Measurements from ENCODE around the gene KLK4.

KLK4 gene

GRCh38 chr19:50869479-50869878, 41.7 kb downstream of the KLK4 start:
- Histone ChIP-seq H3K27me3 (ENCODE audit: low read depth, low read length) (peaks cover 90% of the 10 kb centered on the region), H3K27ac (ENCODE audit: low read length) (no peak overlapping the region), H3K36me3 (replicated peaks; ENCODE audit: low read depth, low read length) (no peaks in the 10 kb centered on the region), H3K4me3 (ENCODE audit: low read length) (no peak overlapping the region), H4K20me1 (ENCODE audit: insufficient read depth, low read length) (no peaks in the 10 kb centered on the region), H3K9ac (ENCODE audit: low read length) (no peak overlapping the region), H3K9me3 (ENCODE audit: insufficient read depth, low read length) (no peaks in the 10 kb centered on the region), H3K4me1 (ENCODE audit: low read length) (no peaks in the 10 kb centered on the region), H3K79me2 (ENCODE audit: low read length) (no peaks in the 10 kb centered on the region), H2AFZ (ENCODE audit: low read depth, low read length) (no peak overlapping the region), H3K4me2 (ENCODE audit: low read length) (no peak overlapping the region)
- no peak for TF ChIP-seq EZH2phosphoT487 (IDR thresholded peaks at IDR 0.05; ENCODE audit: low read depth)

- Histone ChIP-seq H3K27ac (ENCODE audit: low read length) (no peak overlapping the region), H3K4me2 (ENCODE audit: low read length) (no peak overlapping the region), H3K4me3 (ENCODE audit: low read length) (no peak overlapping the region), H2AFZ (ENCODE audit: low read depth, low read length) (no peak overlapping the region), H3K27me3 (ENCODE audit: low read depth, low read length) (peaks cover 46% of the 10 kb centered on the region), H3K9ac (ENCODE audit: low read length) (no peak overlapping the region), H4K20me1 (ENCODE audit: insufficient read depth, low read length) (no peaks in the 10 kb centered on the region), H3K36me3 (replicated peaks; ENCODE audit: low read depth, low read length) (no peaks in the 10 kb centered on the region), H3K4me1 (ENCODE audit: low read length) (peaks cover 3% of the 10 kb centered on the region; the same call in 1 of the 2 replicates), H3K9me3 (ENCODE audit: insufficient read depth, low read length) (no peaks in the 10 kb centered on the region; the same call in 1 of the 2 replicates), H3K79me2 (ENCODE audit: low read length) (no peaks in the 10 kb centered on the region)
- TF ChIP-seq EZH2phosphoT487 (IDR thresholded peaks at IDR 0.05; ENCODE audit: low read depth) (no peak), CTCF (IDR thresholded peaks at IDR 0.05; ENCODE audit: low read depth, low read length) (no peak)
Measured at GRCh38 chr19:50861496-50862286, 49.5 kb downstream of the KLK4 start.

GRCh38 chr19:50861010-50861409, 50.2 kb downstream of the KLK4 start:
- Histone ChIP-seq H3K4me2 (ENCODE audit: low read length) (no peak overlapping the region), H4K20me1 (ENCODE audit: insufficient read depth, low read length) (no peaks in the 10 kb centered on the region), H3K27ac (ENCODE audit: low read length) (no peak overlapping the region), H3K79me2 (ENCODE audit: low read length) (no peaks in the 10 kb centered on the region), H3K9ac (ENCODE audit: low read length) (no peak overlapping the region), H3K4me1 (ENCODE audit: low read length) (peaks cover 3% of the 10 kb centered on the region; the same call in 1 of the 2 replicates), H3K4me3 (ENCODE audit: low read length) (no peak overlapping the region), H2AFZ (ENCODE audit: low read depth, low read length) (no peak overlapping the region), H3K27me3 (ENCODE audit: low read depth, low read length) (peaks cover 39% of the 10 kb centered on the region), H3K9me3 (ENCODE audit: insufficient read depth, low read length) (no peaks in the 10 kb centered on the region; the same call in 1 of the 2 replicates), H3K36me3 (replicated peaks; ENCODE audit: low read depth, low read length) (no peaks in the 10 kb centered on the region)
- no peak for TF ChIP-seq EZH2phosphoT487 (IDR thresholded peaks at IDR 0.05; ENCODE audit: low read depth)
- no peak for TF ChIP-seq CTCF (IDR thresholded peaks at IDR 0.05; ENCODE audit: low read depth, low read length)

GRCh38 chr19:50859849-50860248, 51.3 kb downstream of the KLK4 start:
- Histone ChIP-seq H3K27me3 (ENCODE audit: low read depth, low read length) (peaks cover 38% of the 10 kb centered on the region), H3K4me3 (ENCODE audit: low read length) (no peak overlapping the region), H2AFZ (ENCODE audit: low read depth, low read length) (no peak overlapping the region), H3K27ac (ENCODE audit: low read length) (no peak overlapping the region), H3K9me3 (ENCODE audit: insufficient read depth, low read length) (no peaks in the 10 kb centered on the region; the same call in 1 of the 2 replicates), H4K20me1 (ENCODE audit: insufficient read depth, low read length) (no peaks in the 10 kb centered on the region), H3K4me1 (ENCODE audit: low read length) (peaks cover 3% of the 10 kb centered on the region; the same call in 1 of the 2 replicates), H3K4me2 (ENCODE audit: low read length) (no peak overlapping the region), H3K9ac (ENCODE audit: low read length) (no peak overlapping the region), H3K36me3 (replicated peaks; ENCODE audit: low read depth, low read length) (no peaks in the 10 kb centered on the region), H3K79me2 (ENCODE audit: low read length) (no peaks in the 10 kb centered on the region)
- TF ChIP-seq EZH2phosphoT487 (IDR thresholded peaks at IDR 0.05; ENCODE audit: low read depth) (no peak), CTCF (IDR thresholded peaks at IDR 0.05; ENCODE audit: low read depth, low read length) (no peak)
